HL-60 (cell line): ENCODE data around the gene GPC5.

Experiments
- DNase-seq, 2 experiments: peaks; one replicate each; pipeline ENCODE4 v3.0.0-alpha.2; 2010 to 2020; ENCODE audit warnings: low read depth in 1 of 2, low spot score in 1 of 2
- H3K27ac ChIP-seq: fragments of 250-450 bp; sonication (Bioruptor Pico); replicated peaks from 2 replicates; pipeline ENCODE4 v1.5.1; 2020; ENCODE audit warnings: mild to moderate bottlenecking, moderate library complexity
- H3K27me3 ChIP-seq: fragments of 250-450 bp; sonication (Bioruptor Pico); 2 replicates; pipeline ENCODE4 v1.5.1; 2021; ENCODE audit warnings: mild to moderate bottlenecking, moderate library complexity; ENCODE audit not compliant: insufficient read depth, poor library complexity, severe bottlenecking
- H3K4me3 ChIP-seq: replicated peaks from 2 replicates; pipeline ENCODE4 v1.5.1; 2011; ENCODE audit warnings: mild to moderate bottlenecking, control low read depth, low read length; ENCODE audit not compliant: insufficient read depth
- GABPA ChIP-seq: IDR thresholded peaks from 2 replicates; pipeline ENCODE4 v1.6.1; 2012; ENCODE audit warnings: low read depth
- POLR2AphosphoS5 ChIP-seq: IDR thresholded peaks from 2 replicates; pipeline ENCODE4 v1.6.1; 2012; ENCODE audit warnings: low read depth
- SPI1 ChIP-seq: IDR thresholded peaks from 2 replicates; pipeline ENCODE4 v1.6.1; 2012; ENCODE audit warnings: low read depth, mild to moderate bottlenecking, borderline replicate concordance
- TF ChIP-seq, protein P1 (sequence below): IDR thresholded peaks from 2 replicates; pipeline ENCODE4 v1.6.1; 2012; ENCODE audit warnings: low read depth; ENCODE audit not compliant: insufficient replicate concordance
- TF ChIP-seq, protein P2 (sequence below): IDR thresholded peaks from one replicate; pipeline ENCODE4 v1.5.1; 2011; ENCODE audit warnings: low read length, control low read depth, inconsistent platforms; ENCODE audit not compliant: insufficient read depth

GPC5 gene

DNA sequence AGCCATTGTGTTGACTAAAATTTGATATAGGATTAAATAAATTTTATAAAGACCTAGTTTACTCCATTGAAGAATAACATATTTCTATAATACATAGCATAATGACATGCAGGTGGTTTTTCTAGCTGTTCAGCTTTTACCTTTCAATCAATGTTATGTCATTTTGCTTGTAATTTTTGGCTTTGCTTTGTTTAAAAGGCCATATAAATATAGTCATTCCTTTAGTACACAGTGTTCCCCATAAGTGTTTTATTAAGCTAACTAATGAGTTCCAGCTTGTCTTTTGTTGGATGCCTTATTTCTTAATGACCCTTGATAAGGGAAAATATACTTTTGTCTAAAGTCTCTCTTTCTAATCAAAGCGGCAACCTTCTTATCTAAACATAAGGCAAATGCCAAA lies 921.9 kb downstream of the GPC5 start:
- H3K4me3 ChIP-seq = no peak overlapping the region
- no peak overlapping the region for H3K27ac ChIP-seq
- no peak for DNase-seq
- H3K27me3 ChIP-seq = no peaks in the 10 kb centered on the region
- no peak for TF ChIP-seq SPI1
- no peak for TF ChIP-seq GABPA
- TF ChIP-seq, protein P1, sequence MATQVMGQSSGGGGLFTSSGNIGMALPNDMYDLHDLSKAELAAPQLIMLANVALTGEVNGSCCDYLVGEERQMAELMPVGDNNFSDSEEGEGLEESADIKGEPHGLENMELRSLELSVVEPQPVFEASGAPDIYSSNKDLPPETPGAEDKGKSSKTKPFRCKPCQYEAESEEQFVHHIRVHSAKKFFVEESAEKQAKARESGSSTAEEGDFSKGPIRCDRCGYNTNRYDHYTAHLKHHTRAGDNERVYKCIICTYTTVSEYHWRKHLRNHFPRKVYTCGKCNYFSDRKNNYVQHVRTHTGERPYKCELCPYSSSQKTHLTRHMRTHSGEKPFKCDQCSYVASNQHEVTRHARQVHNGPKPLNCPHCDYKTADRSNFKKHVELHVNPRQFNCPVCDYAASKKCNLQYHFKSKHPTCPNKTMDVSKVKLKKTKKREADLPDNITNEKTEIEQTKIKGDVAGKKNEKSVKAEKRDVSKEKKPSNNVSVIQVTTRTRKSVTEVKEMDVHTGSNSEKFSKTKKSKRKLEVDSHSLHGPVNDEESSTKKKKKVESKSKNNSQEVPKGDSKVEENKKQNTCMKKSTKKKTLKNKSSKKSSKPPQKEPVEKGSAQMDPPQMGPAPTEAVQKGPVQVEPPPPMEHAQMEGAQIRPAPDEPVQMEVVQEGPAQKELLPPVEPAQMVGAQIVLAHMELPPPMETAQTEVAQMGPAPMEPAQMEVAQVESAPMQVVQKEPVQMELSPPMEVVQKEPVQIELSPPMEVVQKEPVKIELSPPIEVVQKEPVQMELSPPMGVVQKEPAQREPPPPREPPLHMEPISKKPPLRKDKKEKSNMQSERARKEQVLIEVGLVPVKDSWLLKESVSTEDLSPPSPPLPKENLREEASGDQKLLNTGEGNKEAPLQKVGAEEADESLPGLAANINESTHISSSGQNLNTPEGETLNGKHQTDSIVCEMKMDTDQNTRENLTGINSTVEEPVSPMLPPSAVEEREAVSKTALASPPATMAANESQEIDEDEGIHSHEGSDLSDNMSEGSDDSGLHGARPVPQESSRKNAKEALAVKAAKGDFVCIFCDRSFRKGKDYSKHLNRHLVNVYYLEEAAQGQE = no peak
- TF ChIP-seq, protein P2, sequence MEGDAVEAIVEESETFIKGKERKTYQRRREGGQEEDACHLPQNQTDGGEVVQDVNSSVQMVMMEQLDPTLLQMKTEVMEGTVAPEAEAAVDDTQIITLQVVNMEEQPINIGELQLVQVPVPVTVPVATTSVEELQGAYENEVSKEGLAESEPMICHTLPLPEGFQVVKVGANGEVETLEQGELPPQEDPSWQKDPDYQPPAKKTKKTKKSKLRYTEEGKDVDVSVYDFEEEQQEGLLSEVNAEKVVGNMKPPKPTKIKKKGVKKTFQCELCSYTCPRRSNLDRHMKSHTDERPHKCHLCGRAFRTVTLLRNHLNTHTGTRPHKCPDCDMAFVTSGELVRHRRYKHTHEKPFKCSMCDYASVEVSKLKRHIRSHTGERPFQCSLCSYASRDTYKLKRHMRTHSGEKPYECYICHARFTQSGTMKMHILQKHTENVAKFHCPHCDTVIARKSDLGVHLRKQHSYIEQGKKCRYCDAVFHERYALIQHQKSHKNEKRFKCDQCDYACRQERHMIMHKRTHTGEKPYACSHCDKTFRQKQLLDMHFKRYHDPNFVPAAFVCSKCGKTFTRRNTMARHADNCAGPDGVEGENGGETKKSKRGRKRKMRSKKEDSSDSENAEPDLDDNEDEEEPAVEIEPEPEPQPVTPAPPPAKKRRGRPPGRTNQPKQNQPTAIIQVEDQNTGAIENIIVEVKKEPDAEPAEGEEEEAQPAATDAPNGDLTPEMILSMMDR = no peak
- TF ChIP-seq POLR2AphosphoS5 = no peak

DNA sequence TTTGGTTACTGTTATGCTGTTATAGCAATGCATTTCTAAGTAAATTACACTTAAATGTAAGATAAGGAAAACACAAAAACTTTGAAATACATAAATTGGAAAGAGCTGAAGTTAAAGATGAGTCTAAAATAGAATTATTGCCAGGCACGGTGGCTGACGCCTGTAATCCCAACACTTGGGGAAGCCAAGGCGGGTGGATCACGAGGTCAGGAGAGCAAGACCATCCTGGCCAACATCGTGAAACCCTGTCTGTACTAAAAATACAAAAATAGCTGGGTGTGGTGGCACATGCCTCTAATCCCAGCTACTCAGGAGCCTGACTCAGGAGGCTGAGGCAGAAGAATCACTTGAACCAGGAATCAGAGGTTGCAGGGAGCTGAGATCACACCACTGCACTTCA lies 922.8 kb downstream of the GPC5 start:
- Histone ChIP-seq H3K27me3 (no peaks in the 10 kb centered on the region), H3K27ac (no peak overlapping the region), H3K4me3 (no peak overlapping the region)
- DNase-seq = no peak
- TF ChIP-seq, protein P2 = no peak
- TF ChIP-seq, protein P1 = no peak

DNA sequence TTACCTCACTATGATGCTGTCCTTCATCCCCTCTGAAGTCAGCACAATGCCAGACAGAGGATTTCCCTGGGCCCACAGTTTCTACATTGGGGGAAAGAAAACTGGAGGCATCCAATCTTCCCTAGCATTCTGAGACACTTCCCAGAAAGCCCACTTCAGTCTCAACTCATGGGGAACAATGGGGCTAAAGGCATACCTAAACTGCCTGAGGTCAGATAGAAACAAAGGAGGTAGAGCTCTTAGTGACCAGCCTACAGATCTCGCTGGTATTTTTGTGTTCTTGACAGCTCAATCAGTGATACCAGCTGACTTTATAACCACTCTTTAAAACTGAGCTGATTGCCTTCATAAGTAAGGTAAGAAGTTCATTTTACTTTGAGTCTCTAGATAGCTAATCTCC lies 947.2 kb downstream of the GPC5 start:
- no peak overlapping the region for H3K27ac ChIP-seq
- H3K4me3 ChIP-seq = no peak overlapping the region
- no peaks in the 10 kb centered on the region for H3K27me3 ChIP-seq
- DNase-seq = no peak
- TF ChIP-seq SPI1 (no peak), GABPA (no peak), POLR2AphosphoS5 (no peak)
- TF ChIP-seq, protein P1 = no peak
- TF ChIP-seq, protein P2 = no peak
